WTC11 (cell line): ENCODE measurements around the gene DTD1. TPM values are rescaled to one million over a fixed set of nuclear protein-coding genes. Genes with fewer than 3 reads are reported as not detected.

Source experiments
- ATAC-seq: fragments of 200-7000 bp; cut with Tn5 transposase; 2 replicates; pipeline ENCODE4 v1.10.0; 2021; ENCODE audit warnings: mild to moderate bottlenecking, moderate library complexity
- CTCF ChIA-PET: fragments of 300-600 bp; sonication (Branson Sonifier 250); formaldehyde crosslinking; loops from one replicate; lab custom pipeline; 2021; ENCODE audit warnings: antibody characterized with exemption; lab: Charles Lee
- POLR2A ChIA-PET: fragments of 350-600 bp; sonication (Branson Sonifier 250); formaldehyde crosslinking; loops from one replicate; lab custom pipeline; 2021; ENCODE audit warnings: antibody characterized with exemption; lab: Charles Lee
- DNase-seq: peaks from one replicate; pipeline ENCODE4 v3.0.0; 2021; ENCODE audit warnings: low spot score
- H3K27ac Mint-ChIP-seq: 2 replicates; pipeline ENCODE4 v1.8.0; 2021; ENCODE audit warnings: mixed read lengths
- H3K27me3 Mint-ChIP-seq: 2 replicates; pipeline ENCODE4 v1.8.0; 2021; ENCODE audit warnings: low read depth, mild to moderate bottlenecking, moderate library complexity, mixed read lengths
- H3K36me3 Mint-ChIP-seq: 2 replicates; pipeline ENCODE4 v1.8.0; 2021; ENCODE audit warnings: mixed read lengths
- H3K4me1 Mint-ChIP-seq: 2 replicates; pipeline ENCODE4 v1.8.0; 2022; ENCODE audit warnings: mixed read lengths
- H3K4me3 Mint-ChIP-seq: 2 replicates; pipeline ENCODE4 v1.8.0; 2021; ENCODE audit warnings: mild to moderate bottlenecking, moderate library complexity, mixed read lengths
- H3K9me3 Mint-ChIP-seq: 2 replicates; pipeline ENCODE4 v1.8.0; 2021; ENCODE audit warnings: mixed read lengths
- AFF4 ChIP-seq: sonication (generic); formaldehyde crosslinking; IDR thresholded peaks from 2 replicates; pipeline ENCODE4 v1.8.1; 2023; ENCODE audit warnings: mild to moderate bottlenecking, missing genetic modification reagents, borderline replicate concordance
- ATF2 ChIP-seq: sonication (generic); formaldehyde crosslinking; IDR thresholded peaks from 2 replicates; pipeline ENCODE4 v1.8.1; 2022; ENCODE audit warnings: low read depth, missing genetic modification reagents, borderline replicate concordance
- ATF3 ChIP-seq: sonication (generic); formaldehyde crosslinking; conservative IDR thresholded peaks from 2 replicates; pipeline ENCODE4 v1.8.1; 2022; ENCODE audit warnings: mild to moderate bottlenecking, missing genetic modification reagents
- ATF6 ChIP-seq: sonication (generic); formaldehyde crosslinking; IDR thresholded peaks from 2 replicates; pipeline ENCODE4 v1.8.1; 2023; ENCODE audit warnings: mild to moderate bottlenecking, missing genetic modification reagents
- CREM ChIP-seq: sonication (generic); formaldehyde crosslinking; IDR thresholded peaks from 2 replicates; pipeline ENCODE4 v1.8.1; 2022; ENCODE audit warnings: mild to moderate bottlenecking, missing genetic modification reagents, moderate library complexity
- E2F4 ChIP-seq: sonication (generic); formaldehyde crosslinking; IDR thresholded peaks from 2 replicates; pipeline ENCODE4 v1.8.1; 2022; ENCODE audit warnings: low read depth, mild to moderate bottlenecking, moderate library complexity, missing genetic modification reagents, borderline replicate concordance
- FOXJ3 ChIP-seq: sonication (generic); formaldehyde crosslinking; IDR thresholded peaks from 2 replicates; pipeline ENCODE4 v1.9.0; 2021; ENCODE audit warnings: missing genetic modification reagents, mild to moderate bottlenecking, borderline replicate concordance
- FOXK1 ChIP-seq: sonication (generic); formaldehyde crosslinking; IDR thresholded peaks from 2 replicates; pipeline ENCODE4 v1.8.0; 2022; ENCODE audit warnings: mild to moderate bottlenecking, moderate library complexity, missing genetic modification reagents
- GRHL2 ChIP-seq: fragments of 250-450 bp; sonication (Bioruptor Pico); IDR thresholded peaks from 2 replicates; pipeline ENCODE4 v1.8.0; 2022; ENCODE audit warnings: mild to moderate bottlenecking, moderate library complexity; ENCODE audit not compliant: insufficient replicate concordance, severe bottlenecking
- MLX ChIP-seq: sonication (generic); formaldehyde crosslinking; IDR thresholded peaks from 2 replicates; pipeline ENCODE4 v1.8.1; 2023; ENCODE audit warnings: mild to moderate bottlenecking, missing genetic modification reagents, moderate library complexity
- NFATC4 ChIP-seq: fragments of 250-450 bp; sonication (Bioruptor Pico); IDR thresholded peaks from 2 replicates; pipeline ENCODE4 v1.9.0; 2021; ENCODE audit warnings: mild to moderate bottlenecking
- NFYB ChIP-seq: sonication (generic); formaldehyde crosslinking; conservative IDR thresholded peaks from 2 replicates; pipeline ENCODE4 v1.8.0; 2022; ENCODE audit warnings: low read depth, missing genetic modification reagents
- OVOL2 ChIP-seq: fragments of 250-450 bp; sonication (Bioruptor Pico); IDR thresholded peaks from 2 replicates; pipeline ENCODE4 v1.9.0; 2021; ENCODE audit warnings: mild to moderate bottlenecking, borderline replicate concordance
- RELA ChIP-seq: sonication (generic); formaldehyde crosslinking; IDR thresholded peaks from 2 replicates; pipeline ENCODE4 v1.8.1; 2022; ENCODE audit warnings: missing genetic modification reagents, mild to moderate bottlenecking, borderline replicate concordance
- TCF7 ChIP-seq: sonication (generic); formaldehyde crosslinking; IDR thresholded peaks from 2 replicates; pipeline ENCODE4 v1.8.0; 2022; ENCODE audit warnings: mild to moderate bottlenecking, low read depth, missing genetic modification reagents, moderate library complexity
- ZNF232 ChIP-seq: sonication (generic); formaldehyde crosslinking; IDR thresholded peaks from 2 replicates; pipeline ENCODE4 v1.8.0; 2022; ENCODE audit warnings: mild to moderate bottlenecking, missing genetic modification reagents
- ZNF396 ChIP-seq: fragments of 250-450 bp; sonication (Bioruptor Pico); IDR thresholded peaks from 2 replicates; pipeline ENCODE4 v1.8.0; 2021; ENCODE audit warnings: mild to moderate bottlenecking, moderate library complexity, borderline replicate concordance
- ZNF532 ChIP-seq: fragments of 250-450 bp; sonication (Bioruptor Pico); IDR thresholded peaks from 2 replicates; pipeline ENCODE4 v1.9.0; 2021; ENCODE audit warnings: mild to moderate bottlenecking, borderline replicate concordance
- total RNA-seq: library from RNA; stranded (reverse); gene quantifications from 3 replicates; pipeline ENCODE4 v1.2.3, GENCODE V29; 2021
- TF ChIP-seq, protein P1 (sequence below): fragments of 250-450 bp; sonication (Bioruptor Pico); conservative IDR thresholded peaks from 2 replicates; pipeline ENCODE4 v1.9.0; 2021; ENCODE audit warnings: mild to moderate bottlenecking

DTD1 gene
- total RNA-seq, 1 experiment from 2014 or later: 71.1 TPM

GRCh38 chr20:18571009-18571408 lies 16.8 kb upstream of the DTD1 start (continued):
- TF ChIP-seq ATF6 (CRISPR knock-in tag) (no peak), ZNF532 (no peak), FOXJ3 (CRISPR knock-in tag) (no peak)
- TF ChIP-seq, all 79 proteins: peak for 0

DNA sequence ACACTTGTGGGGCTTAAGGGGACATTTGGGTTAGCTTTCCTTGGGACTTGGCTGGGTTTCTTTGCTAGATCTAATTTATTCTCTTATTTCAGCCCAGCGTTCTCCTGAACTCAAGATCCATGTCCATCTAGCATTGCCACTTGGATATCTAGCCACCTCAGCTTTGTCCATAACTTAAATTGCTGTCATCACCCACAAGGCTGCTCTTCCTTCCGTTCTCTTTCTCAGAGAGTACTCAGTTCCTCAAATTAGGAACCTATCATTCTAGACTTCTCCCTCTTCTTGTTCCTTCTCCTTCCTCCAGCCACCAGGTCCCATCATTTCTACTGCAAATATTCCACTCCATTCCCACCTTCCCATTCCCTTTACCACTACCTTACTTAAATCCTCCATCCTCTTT lies 16.3 kb upstream of the DTD1 start:
- ChIA-PET CTCF (interaction anchor here (1.0 kb wide), 1 partner anchor 16 kb away, joined by 3 read pairs; the partner anchor contains the start of gene DTD1), POLR2A (no interaction called here)
- TF ChIP-seq, protein P1, sequence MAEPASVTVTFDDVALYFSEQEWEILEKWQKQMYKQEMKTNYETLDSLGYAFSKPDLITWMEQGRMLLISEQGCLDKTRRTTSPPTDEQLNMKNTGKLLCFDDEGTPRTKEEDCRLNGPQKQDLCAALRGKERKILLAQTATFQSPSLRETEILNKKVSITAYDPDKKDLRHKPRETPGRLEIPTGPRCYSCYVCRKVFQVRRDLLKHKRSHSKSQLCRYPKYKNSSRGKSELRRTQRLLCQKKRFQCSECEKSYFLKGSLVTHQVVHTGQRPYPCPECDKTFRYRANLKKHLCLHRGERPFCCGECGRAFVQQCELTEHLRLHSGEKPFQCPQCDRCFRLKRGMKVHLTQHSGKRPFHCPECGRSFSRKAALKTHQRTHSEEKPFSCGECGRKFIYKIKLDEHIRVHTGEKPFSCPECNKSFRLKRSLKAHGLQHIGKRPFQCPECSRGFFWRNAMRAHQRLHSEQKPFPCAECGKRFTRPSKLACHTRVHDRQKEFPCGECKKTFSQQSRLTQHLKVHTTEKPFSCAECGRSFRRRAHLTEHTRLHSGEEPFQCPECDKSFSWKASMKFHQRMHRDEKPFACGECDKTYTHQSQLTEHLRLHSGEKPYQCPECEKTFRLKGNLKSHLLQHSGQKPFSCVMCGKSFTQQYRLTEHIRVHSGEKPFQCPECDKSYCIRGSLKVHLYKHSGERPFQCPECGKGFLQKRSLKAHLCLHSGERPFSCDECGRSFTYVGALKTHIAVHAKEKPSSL (CRISPR knock-in tag): no peak
- TF ChIP-seq MLX (CRISPR knock-in tag): no peak
- TF ChIP-seq FOXK1 (CRISPR knock-in tag): no peak
- TF ChIP-seq E2F4 (CRISPR knock-in tag): no peak
- no peak for TF ChIP-seq AFF4 (CRISPR knock-in tag)
- TF ChIP-seq ZNF396 (CRISPR knock-in tag): no peak
- no peak for TF ChIP-seq ATF2 (CRISPR knock-in tag)
- no peak for TF ChIP-seq ZNF232 (CRISPR knock-in tag)
- no peak for TF ChIP-seq GRHL2 (CRISPR knock-in tag)
- TF ChIP-seq NFYB: no peak
- no peak for TF ChIP-seq NFATC4 (CRISPR knock-in tag)
- no peak for TF ChIP-seq RELA (CRISPR knock-in tag)
- TF ChIP-seq CREM (CRISPR knock-in tag): no peak
- TF ChIP-seq ATF3 (CRISPR knock-in tag): no peak
- TF ChIP-seq OVOL2 (CRISPR knock-in tag): no peak
- TF ChIP-seq TCF7: no peak
- no peak for ATAC-seq
- DNase-seq: no peak
- Mint-ChIP-seq H3K9me3 (no peaks in the 10 kb centered on the region), H3K27me3 (no peaks in the 10 kb centered on the region), H3K4me1 (peaks cover 3% of the 10 kb centered on the region; the same call in 1 of the 2 replicates), H3K36me3 (peaks cover 19% of the 10 kb centered on the region), H3K27ac (no peak overlapping the region), H3K4me3 (no peak overlapping the region)
